H1 (cell line): ENCODE measurements around the gene MRPL43. TPM values are rescaled to one million over a fixed set of nuclear protein-coding genes. Genes with fewer than 3 reads are reported as not detected.

ENCODE experiments used
- CTCF ChIA-PET: fragments of 300-600 bp; sonication (Branson Sonifier 250); formaldehyde crosslinking; loops from one replicate; lab custom pipeline; 2021; ENCODE audit not compliant: partially characterized antibody; lab: Charles Lee
- POLR2A ChIA-PET: fragments of 300-600 bp; sonication (Branson Sonifier 250); formaldehyde crosslinking; loops from one replicate; lab custom pipeline; 2021; ENCODE audit warnings: inconsistent platforms; ENCODE audit not compliant: partially characterized antibody; lab: Charles Lee
- DNase-seq, 2 experiments: peaks; one replicate each; pipeline versions ENCODE4 v3.0.0 to v3.0.0-alpha.2; 2010 to 2022; ENCODE audit warnings: low spot score in 2 of 2, low read depth in 1 of 2, mixed read lengths in 1 of 2
- FAIRE-seq: peaks from 2 replicates; lab custom pipeline; 2011; peaks lifted over from hg19 to GRCh38; lab: Jason Lieb, UNC
- H2AFZ ChIP-seq: 2 replicates; pipeline ENCODE4 v1.8.1; 2012; ENCODE audit warnings: low read length, inconsistent platforms
- H2AK5ac ChIP-seq: 2 replicates; pipeline ENCODE4 v1.6.1; 2013; ENCODE audit warnings: low read depth, low read length
- H2BK120ac ChIP-seq: replicated peaks from 2 replicates; pipeline ENCODE3; 2013; ENCODE audit warnings: low read depth, low read length, inconsistent platforms
- H2BK12ac ChIP-seq: 2 replicates; pipeline ENCODE4 v1.6.1; 2013; ENCODE audit warnings: low read depth, low read length
- H2BK15ac ChIP-seq: 2 replicates; pipeline ENCODE4 v1.6.1; 2013; ENCODE audit warnings: low read length
- H2BK20ac ChIP-seq: 2 replicates; pipeline ENCODE4 v1.6.1; 2013; ENCODE audit warnings: low read length
- H2BK5ac ChIP-seq: 2 replicates; pipeline ENCODE4 v1.6.1; 2013; ENCODE audit warnings: low read depth, low read length
- H3K14ac ChIP-seq: 2 replicates; pipeline ENCODE4 v1.6.1; 2013; ENCODE audit warnings: inconsistent platforms; ENCODE audit not compliant: insufficient read length
- H3K18ac ChIP-seq: 2 replicates; pipeline ENCODE4 v1.6.1; 2013; ENCODE audit warnings: low read length; ENCODE audit errors: extremely low read depth
- H3K23ac ChIP-seq: 2 replicates; pipeline ENCODE4 v1.6.1; 2013; ENCODE audit warnings: inconsistent platforms; ENCODE audit not compliant: insufficient read length
- H3K23me2 ChIP-seq: 2 replicates; pipeline ENCODE4 v1.6.1; 2013; ENCODE audit warnings: low read depth, low read length
- H3K27ac ChIP-seq: 2 replicates; pipeline ENCODE4 v1.6.1; 2011; ENCODE audit warnings: low read depth, low read length, inconsistent platforms
- H3K27me3 ChIP-seq, 4 experiments: replicated peaks in 1 of 4; 1 replicate in 1 of 4; 2 replicates in 3 of 4; pipeline versions ENCODE4 v1.6.1 to v1.8.1; 2011 to 2013; ENCODE audit warnings: low read length in 3 of 4, mild to moderate bottlenecking in 3 of 4, inconsistent platforms in 2 of 4, mixed read lengths in 2 of 4, moderate library complexity in 1 of 4; ENCODE audit not compliant: control insufficient read depth in 3 of 4, insufficient read depth in 3 of 4; ENCODE audit errors: extremely low read depth in 1 of 4
- H3K36me3 ChIP-seq, 4 experiments: 2 replicates each; pipeline versions ENCODE4 v1.6.1 to v1.8.1; 2011 to 2013; ENCODE audit warnings: mild to moderate bottlenecking in 4 of 4, low read length in 3 of 4, moderate library complexity in 2 of 4, control low read depth in 1 of 4, inconsistent platforms in 1 of 4; ENCODE audit not compliant: insufficient read depth in 4 of 4, control insufficient read depth in 2 of 4
- H3K4ac ChIP-seq: replicated peaks from 2 replicates; pipeline ENCODE3; 2013; ENCODE audit warnings: low read length, low read depth, mixed read lengths, inconsistent platforms; ENCODE audit not compliant: insufficient read length
- H3K4me1 ChIP-seq, 4 experiments: replicated peaks in 1 of 4; 1 replicate in 1 of 4; 2 replicates in 3 of 4; pipeline versions ENCODE4 v1.6.1 to v1.8.1; 2011 to 2013; ENCODE audit warnings: low read length in 3 of 4, inconsistent platforms in 2 of 4, mixed read lengths in 1 of 4; ENCODE audit not compliant: insufficient read depth in 4 of 4, control insufficient read depth in 3 of 4
- H3K4me2 ChIP-seq, 2 experiments: 2 replicates each; pipeline versions ENCODE4 v1.6.1 to v1.8.1; 2011 to 2013; ENCODE audit warnings: low read depth in 2 of 2, low read length in 2 of 2, control low read depth in 1 of 2, inconsistent platforms in 1 of 2, mild to moderate bottlenecking in 1 of 2; ENCODE audit not compliant: insufficient read depth in 1 of 2
- H3K4me3 ChIP-seq, 4 experiments: fragments of 200-600, 300-600 bp in 1 of 4; sonication (generic), shearing (Covaris generic), sonication (Bioruptor Twin) in 1 of 4; 2 replicates each; pipeline versions ENCODE4 v1.5.1 to v1.8.1; 2011 to 2016; ENCODE audit warnings: low read length in 4 of 4, low read depth in 3 of 4, control low read depth in 2 of 4, inconsistent platforms in 2 of 4, mild to moderate bottlenecking in 2 of 4, mixed read lengths in 1 of 4, moderate library complexity in 1 of 4; ENCODE audit not compliant: insufficient read depth in 2 of 4; ENCODE audit errors: extremely low read depth in 1 of 4
- H3K56ac ChIP-seq: replicated peaks from 2 replicates; pipeline ENCODE3; 2013; ENCODE audit warnings: low read depth, mild to moderate bottlenecking, mixed read lengths, low read length, inconsistent platforms; ENCODE audit not compliant: insufficient read length
- H3K79me1 ChIP-seq: 2 replicates; pipeline ENCODE4 v1.6.1; 2013; ENCODE audit warnings: low read depth, low read length, control low read depth
- H3K79me2 ChIP-seq, 2 experiments: 2 replicates each; pipeline versions ENCODE4 v1.6.1 to v1.8.1; 2012 to 2013; ENCODE audit warnings: low read length in 2 of 2, mild to moderate bottlenecking in 2 of 2, inconsistent platforms in 1 of 2; ENCODE audit not compliant: insufficient read depth in 2 of 2, control insufficient read depth in 1 of 2
- H3K9ac ChIP-seq, 4 experiments: replicated peaks in 1 of 4; 1 replicate in 1 of 4; 2 replicates in 3 of 4; pipeline versions ENCODE4 v1.6.1 to v1.8.1; 2011 to 2013; ENCODE audit warnings: low read depth in 3 of 4, low read length in 3 of 4, control low read depth in 2 of 4, mild to moderate bottlenecking in 2 of 4, moderate library complexity in 2 of 4, inconsistent platforms in 1 of 4; ENCODE audit errors: extremely low read depth in 1 of 4
- H3K9me3 ChIP-seq, 2 experiments: 2 replicates each; pipeline versions ENCODE4 v1.6.1 to v1.8.1; 2012 to 2013; ENCODE audit warnings: mild to moderate bottlenecking in 2 of 2, moderate library complexity in 2 of 2, control low read depth in 1 of 2, inconsistent platforms in 1 of 2, low read depth in 1 of 2, low read length in 1 of 2, mixed read lengths in 1 of 2; ENCODE audit not compliant: insufficient read depth in 2 of 2
- H4K20me1 ChIP-seq, 2 experiments: replicated peaks in 1 of 2; 2 replicates each; pipeline versions ENCODE3 to v1.8.1; 2011 to 2013; ENCODE audit warnings: inconsistent platforms in 2 of 2, low read length in 2 of 2, mild to moderate bottlenecking in 1 of 2; ENCODE audit not compliant: insufficient read depth in 2 of 2, control insufficient read depth in 1 of 2
- H4K5ac ChIP-seq: 2 replicates; pipeline ENCODE4 v1.6.1; 2013; ENCODE audit warnings: low read length, low read depth, mixed read lengths, inconsistent platforms; ENCODE audit not compliant: insufficient read length
- H4K8ac ChIP-seq: 2 replicates; pipeline ENCODE4 v1.8.0; 2013; ENCODE audit warnings: mild to moderate bottlenecking, moderate library complexity, low read length, inconsistent platforms; ENCODE audit not compliant: insufficient read depth; ENCODE audit errors: extremely low read depth
- H4K91ac ChIP-seq: replicated peaks from 2 replicates; pipeline ENCODE3; 2013; ENCODE audit warnings: low read length, mixed read lengths, inconsistent platforms; ENCODE audit not compliant: insufficient read length
- ASH2L ChIP-seq: fragments of 200-600, 300-600 bp; sonication (generic); IDR thresholded peaks from one replicate; pipeline ENCODE4 v1.7.1; 2017; ENCODE audit warnings: low read length
- ATF3 ChIP-seq: IDR thresholded peaks from 2 replicates; pipeline ENCODE4 v1.6.1; 2011; ENCODE audit warnings: low read depth, mild to moderate bottlenecking, low read length; ENCODE audit not compliant: insufficient read depth
- HDAC2 ChIP-seq, 2 experiments: fragments of 300-600 bp in 1 of 2; sonication (generic) in 1 of 2; IDR thresholded peaks; 2 replicates each; pipeline ENCODE4 v1.6.1; 2011 to 2012; ENCODE audit warnings: low read depth in 2 of 2, low read length in 2 of 2, mild to moderate bottlenecking in 2 of 2, moderate library complexity in 2 of 2, borderline replicate concordance in 1 of 2, inconsistent platforms in 1 of 2
- MAX ChIP-seq: IDR thresholded peaks from 2 replicates; pipeline ENCODE4 v1.6.1; 2012; ENCODE audit warnings: inconsistent platforms
- POU5F1 ChIP-seq: IDR thresholded peaks from 2 replicates; pipeline ENCODE4 v1.6.1; 2011; ENCODE audit warnings: low read depth, mild to moderate bottlenecking, low read length, moderate library complexity
- RAD21 ChIP-seq, 2 experiments: IDR thresholded peaks in 1 of 2; conservative IDR thresholded peaks in 1 of 2; 2 replicates each; pipeline ENCODE4 v1.6.1; 2011; ENCODE audit warnings: low read depth in 2 of 2, low read length in 2 of 2, improper control_type of control experiment in 1 of 2, inconsistent platforms in 1 of 2, mild to moderate bottlenecking in 1 of 2, moderate library complexity in 1 of 2
- RBBP5 ChIP-seq: IDR thresholded peaks from 2 replicates; pipeline ENCODE4 v1.7.1; 2012; ENCODE audit warnings: low read depth, mild to moderate bottlenecking, inconsistent platforms, low read length, moderate library complexity, borderline replicate concordance
- SIN3A ChIP-seq, 2 experiments: IDR thresholded peaks in 1 of 2; conservative IDR thresholded peaks in 1 of 2; 2 replicates each; pipeline ENCODE4 v1.6.1; 2011 to 2012; ENCODE audit warnings: low read length in 2 of 2, improper control_type of control experiment in 1 of 2, low read depth in 1 of 2, mild to moderate bottlenecking in 1 of 2
- ZNF274 ChIP-seq: IDR thresholded peaks from 2 replicates; pipeline ENCODE4 v1.7.0; 2012; ENCODE audit warnings: low read length, borderline replicate concordance; ENCODE audit errors: extremely low read depth
- WGBS, 2 experiments: shearing (Covaris generic) in 1 of 2; methylation state at CpG; one replicate each; pipeline versions ENCODE4 v1.1.6 to v1.1.7; 2013 to 2015; ENCODE audit warnings: low lambda C conversion rate in 2 of 2, mixed read lengths in 2 of 2, inconsistent platforms in 1 of 2, low coverage in 1 of 2, missing lambda C conversion rate in 1 of 2; ENCODE audit not compliant: insufficient replicate concordance in 2 of 2, insufficient coverage in 1 of 2, insufficient read length in 1 of 2; ENCODE audit errors: extremely low coverage in 1 of 2, missing lambda C conversion rate in 1 of 2; 5-methylcytosine and 5-hydroxymethylcytosine counted together
- polyA plus RNA-seq, 7 experiments: library from polyadenylated mRNA; depleted of rRNA in 3 of 7; stranded (reverse) in 5 of 7; unstranded in 2 of 7; fragments of >200 nt in 5 of 7; fragments of 200-250 nt in 2 of 7; gene quantifications; 1 replicate in 5 of 7; 2 replicates in 1 of 7; 4 replicates in 1 of 7; pipeline versions ENCODE4 v1.2.1 to v1.2.3, GENCODE V29; 2011 to 2013; ENCODE audit warnings: missing spikeins in 2 of 7, mixed read lengths in 2 of 7
- total RNA-seq: library from RNA; stranded (reverse); fragmentation: NEBNext Ultra II Directional; extraction: Animal tissue kit (Norgen Biotek cat#: 25700); gene quantifications from 2 replicates; pipeline ENCODE4 v1.2.1, GENCODE V29; 2021

MRPL43 gene
- total and polyA plus RNA-seq, 2 of the 8 experiments (the other 6 are each of a cell fraction or from before 2014, with no cell fraction given), result 74.1 to 149 TPM

GRCh38 chr10:101012525-101013364 lies 25.4 kb upstream of the MRPL43 start:
- peak; percentile 88 for FAIRE-seq
- TF ChIP-seq ATF3 (no peak), POU5F1 (no peak), RBBP5 (no peak), ZNF274 (no peak), RAD21 (IDR thresholded peaks at IDR 0.05 in 1 of 2, conservative IDR thresholded peaks at IDR 0.05 in 1 of 2; ENCODE audit: low read depth in 2 of 2, low read length in 2 of 2) (peak; percentile 55 to 68), HDAC2 (IDR thresholded peaks at IDR 0.05; ENCODE audit: borderline replicate concordance in 1 of 2, low read depth in 2 of 2, low read length in 2 of 2) (0 out of 4 replicates have a peak, but pooled peaks have one; percentile 28 to 58), MAX (peak; percentile 26; the same call in 1 of the 2 replicates), ASH2L (no peak), SIN3A (conservative IDR thresholded peaks at IDR 0.05 in 1 of 2, IDR thresholded peaks at IDR 0.05 in 1 of 2; ENCODE audit: low read depth in 1 of 2, low read length in 2 of 2) (0 out of 4 replicates have a peak, but pooled peaks of 1 of the 2 experiments have one; percentile 33)

More at GRCh38 chr10:101012525-101013364, 25.4 kb upstream of the MRPL43 start:
- ChIA-PET CTCF (interaction anchor here (0.7 to 11.0 kb wide), 11 partner anchors 16 to 177 kb away, joined by 3 to 352 read pairs (median 5); partner anchors contain the start of genes KAZALD1, LZTS2, MRPL43 and PDZD7), POLR2A (interaction anchor here (1.1 to 7.5 kb wide), 2 partner anchors 14 to 24 kb away, joined by 4 to 143 read pairs; partner anchors contain the start of gene LZTS2)
- Histone ChIP-seq H3K27me3 (peaks cover 5 to 20% (median 14%) of the 10 kb centered on the region in 4 experiments), H3K4me2 (no peak overlapping the region), H2BK20ac (no peak overlapping the region), H3K36me3 (no peaks in the 10 kb centered on the region), H2AFZ (no peak overlapping the region), H3K27ac (no peak overlapping the region), H2BK15ac (no peak overlapping the region), H3K23ac (no peak overlapping the region), H3K9me3 (no peaks in the 10 kb centered on the region), H3K9ac (no peak overlapping the region), H4K91ac (no peak overlapping the region), H2BK12ac (no peak overlapping the region), H3K79me2 (no peaks in the 10 kb centered on the region), H3K14ac (no peak overlapping the region), H3K4me1 (peaks cover 0 to 12% (median 7%) of the 10 kb centered on the region in 4 experiments; a peak in 4 of 7 replicates), H3K23me2 (no peaks in the 10 kb centered on the region), H4K5ac (no peak overlapping the region), H3K56ac (no peak overlapping the region), H2BK5ac (no peak overlapping the region), H2BK120ac (no peak overlapping the region), H3K4ac (no peak overlapping the region), H4K20me1 (peaks cover 0 to 2% of the 10 kb centered on the region in 2 experiments), H2AK5ac (no peak overlapping the region), H4K8ac (no peak overlapping the region), H3K18ac (no peak overlapping the region), H3K79me1 (no peaks in the 10 kb centered on the region), H3K4me3 (no peak overlapping the region)
- DNase-seq, result peak in 1 of 2 experiments; percentile 88
- 46% methylated on average over 14 of the region's 14 CpGs; no CpG with 5 or more reads in 1 of the 2 experiments for WGBS, 2 experiments
